OCI-LY3 (cell line): ENCODE measurements around the gene SH3PXD2B.

Experiments
- H2AFZ ChIP-seq: fragments of 200-600, 300-600 bp; shearing (Covaris generic); 2 replicates; pipeline ENCODE4 v1.6.0; 2014; ENCODE audit warnings: antibody characterized with exemption, low read depth, low read length
- H3K27ac ChIP-seq: fragments of 200-600, 300-600 bp; sonication (generic); 2 replicates; pipeline ENCODE4 v1.5.1; 2014; ENCODE audit warnings: mild to moderate bottlenecking, low read length, moderate library complexity, mixed read lengths
- H3K27me3 ChIP-seq: fragments of 200-600, 300-600 bp; sonication (generic); 2 replicates; pipeline ENCODE4 v1.6.1; 2014; ENCODE audit warnings: low read depth, low read length, mixed read lengths
- H3K36me3 ChIP-seq: fragments of 200-600, 300-600 bp; sonication (generic); replicated peaks from 2 replicates; pipeline ENCODE3; 2014; ENCODE audit warnings: low read depth, low read length, mixed read lengths
- H3K4me1 ChIP-seq: fragments of 300-600, 200-600 bp; sonication (generic); 2 replicates; pipeline ENCODE4 v1.6.1; 2014; ENCODE audit warnings: low read length, mixed read lengths
- H3K4me2 ChIP-seq: fragments of 200-600, 300-600 bp; sonication (generic); 2 replicates; pipeline ENCODE4 v1.6.1; 2014; ENCODE audit warnings: low read length, mixed read lengths
- H3K4me3 ChIP-seq: fragments of 300-600, 200-600 bp; sonication (generic); 2 replicates; pipeline ENCODE4 v1.5.1; 2014; ENCODE audit warnings: antibody characterized with exemption, mild to moderate bottlenecking, low read length, moderate library complexity
- H3K79me2 ChIP-seq: fragments of 300-600, 200-600 bp; shearing (Covaris generic); 2 replicates; pipeline ENCODE4 v1.6.1; 2014; ENCODE audit warnings: mild to moderate bottlenecking, low read length, mixed read lengths
- H3K9ac ChIP-seq: fragments of 300-600, 200-600 bp; shearing (Covaris generic); 2 replicates; pipeline ENCODE4 v1.6.0; 2014; ENCODE audit warnings: mild to moderate bottlenecking, low read length, moderate library complexity
- H3K9me3 ChIP-seq: fragments of 200-600, 300-600 bp; shearing (Covaris generic); 2 replicates; pipeline ENCODE4 v1.6.1; 2014; ENCODE audit warnings: low read length, mixed read lengths; ENCODE audit not compliant: insufficient read depth
- H4K20me1 ChIP-seq: fragments of 200-600, 300-600 bp; sonication (generic); 2 replicates; pipeline ENCODE4 v1.6.1; 2016; ENCODE audit warnings: low read length, mixed read lengths; ENCODE audit not compliant: insufficient read depth
- EZH2phosphoT487 ChIP-seq: fragments of 200-600 bp; shearing (Covaris generic); IDR thresholded peaks from 2 replicates; pipeline ENCODE4 v1.6.1; 2018; ENCODE audit warnings: antibody characterized with exemption, mixed run types, low read depth
- TF ChIP-seq, protein P1 (sequence below): fragments of 200-600, 300-600 bp; sonication (generic); IDR thresholded peaks from 2 replicates; pipeline ENCODE4 v1.5.1; 2014; ENCODE audit warnings: antibody characterized with exemption, low read length, low read depth

Gene SH3PXD2B

DNA sequence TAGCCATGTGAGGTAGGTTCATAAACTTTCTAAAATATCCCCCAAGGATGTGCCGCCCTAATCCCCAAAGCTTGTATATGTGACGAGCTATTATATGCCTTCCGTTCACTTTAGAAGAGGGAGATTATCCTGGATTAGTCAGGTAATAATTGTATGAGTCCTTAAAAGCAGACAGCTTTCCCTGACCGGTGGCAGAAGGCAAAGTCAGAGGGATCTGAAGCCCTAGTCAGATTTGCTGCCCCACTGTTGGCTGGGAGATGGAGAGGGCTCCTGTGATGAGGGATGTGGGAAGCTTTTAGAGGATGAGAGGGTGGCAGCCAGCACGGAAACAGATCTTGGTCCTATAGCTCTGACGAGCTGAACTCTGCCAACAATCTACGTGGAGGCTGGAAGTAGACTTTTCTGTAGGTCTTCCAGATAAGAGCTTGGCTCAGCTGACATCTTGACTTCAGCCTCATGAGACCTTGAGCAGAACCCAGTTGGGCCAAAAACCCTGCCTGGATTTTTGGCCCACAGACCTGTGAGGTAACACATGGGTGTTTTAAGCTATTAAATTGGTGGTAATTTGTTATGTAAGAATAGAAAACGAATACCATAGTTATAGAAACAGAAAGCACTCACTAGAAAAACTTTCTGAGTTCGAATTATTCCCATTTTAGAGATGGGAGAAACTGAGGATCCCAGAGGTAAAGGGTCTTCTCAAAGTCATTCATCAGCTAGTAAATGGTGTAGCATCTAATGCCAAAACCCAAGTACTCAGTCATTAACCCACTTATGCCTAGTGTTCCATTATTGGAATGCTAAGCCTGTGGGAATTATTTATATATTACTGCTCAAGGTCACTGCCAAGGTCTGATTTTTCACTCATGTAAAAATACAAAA, 48.9 kb downstream of the SH3PXD2B start:
- H3K4me1 ChIP-seq, result no peaks in the 10 kb centered on the region
- H2AFZ ChIP-seq, result no peak overlapping the region
- H3K9ac ChIP-seq, result no peak overlapping the region
- H3K9me3 ChIP-seq, result no peaks in the 10 kb centered on the region
- no peaks in the 10 kb centered on the region for H4K20me1 ChIP-seq
- peaks cover 46% of the 10 kb centered on the region for H3K27me3 ChIP-seq
- H3K4me2 ChIP-seq, result no peak overlapping the region
- TF ChIP-seq, protein P1, sequence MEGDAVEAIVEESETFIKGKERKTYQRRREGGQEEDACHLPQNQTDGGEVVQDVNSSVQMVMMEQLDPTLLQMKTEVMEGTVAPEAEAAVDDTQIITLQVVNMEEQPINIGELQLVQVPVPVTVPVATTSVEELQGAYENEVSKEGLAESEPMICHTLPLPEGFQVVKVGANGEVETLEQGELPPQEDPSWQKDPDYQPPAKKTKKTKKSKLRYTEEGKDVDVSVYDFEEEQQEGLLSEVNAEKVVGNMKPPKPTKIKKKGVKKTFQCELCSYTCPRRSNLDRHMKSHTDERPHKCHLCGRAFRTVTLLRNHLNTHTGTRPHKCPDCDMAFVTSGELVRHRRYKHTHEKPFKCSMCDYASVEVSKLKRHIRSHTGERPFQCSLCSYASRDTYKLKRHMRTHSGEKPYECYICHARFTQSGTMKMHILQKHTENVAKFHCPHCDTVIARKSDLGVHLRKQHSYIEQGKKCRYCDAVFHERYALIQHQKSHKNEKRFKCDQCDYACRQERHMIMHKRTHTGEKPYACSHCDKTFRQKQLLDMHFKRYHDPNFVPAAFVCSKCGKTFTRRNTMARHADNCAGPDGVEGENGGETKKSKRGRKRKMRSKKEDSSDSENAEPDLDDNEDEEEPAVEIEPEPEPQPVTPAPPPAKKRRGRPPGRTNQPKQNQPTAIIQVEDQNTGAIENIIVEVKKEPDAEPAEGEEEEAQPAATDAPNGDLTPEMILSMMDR, result no peak
- no peak for TF ChIP-seq EZH2phosphoT487
- no peak overlapping the region for H3K27ac ChIP-seq
- H3K36me3 ChIP-seq, result no peaks in the 10 kb centered on the region
- no peaks in the 10 kb centered on the region for H3K79me2 ChIP-seq
- no peak overlapping the region for H3K4me3 ChIP-seq

DNA sequence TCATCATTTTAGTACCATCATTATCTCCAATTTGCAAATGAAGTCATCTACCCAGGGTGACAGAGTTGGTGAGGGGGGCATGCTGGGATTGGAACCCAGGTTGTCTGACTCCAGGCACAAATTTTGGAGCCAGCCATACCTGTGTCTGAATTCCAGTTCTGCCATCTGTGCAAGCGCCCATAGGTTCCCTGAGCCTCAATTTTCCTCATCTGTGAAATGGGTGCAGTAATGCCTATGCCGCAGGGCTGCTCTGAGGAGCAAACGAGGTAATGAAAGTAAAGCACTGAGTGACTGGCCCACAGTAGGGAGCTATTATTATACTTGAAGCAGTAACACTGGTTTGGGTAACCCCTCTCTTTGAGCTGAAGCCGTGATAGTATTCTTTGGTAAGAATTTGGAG, 49.6 kb downstream of the SH3PXD2B start:
- H4K20me1 ChIP-seq, result no peaks in the 10 kb centered on the region
- no peak overlapping the region for H2AFZ ChIP-seq
- H3K4me3 ChIP-seq, result no peak overlapping the region
- H3K4me2 ChIP-seq, result no peak overlapping the region
- no peaks in the 10 kb centered on the region for H3K4me1 ChIP-seq
- no peaks in the 10 kb centered on the region for H3K36me3 ChIP-seq
- TF ChIP-seq, protein P1, result no peak
- TF ChIP-seq EZH2phosphoT487, result no peak
- no peaks in the 10 kb centered on the region for H3K79me2 ChIP-seq
- peaks cover 48% of the 10 kb centered on the region for H3K27me3 ChIP-seq
- no peak overlapping the region for H3K9ac ChIP-seq
- no peak overlapping the region for H3K27ac ChIP-seq
- no peaks in the 10 kb centered on the region for H3K9me3 ChIP-seq

DNA sequence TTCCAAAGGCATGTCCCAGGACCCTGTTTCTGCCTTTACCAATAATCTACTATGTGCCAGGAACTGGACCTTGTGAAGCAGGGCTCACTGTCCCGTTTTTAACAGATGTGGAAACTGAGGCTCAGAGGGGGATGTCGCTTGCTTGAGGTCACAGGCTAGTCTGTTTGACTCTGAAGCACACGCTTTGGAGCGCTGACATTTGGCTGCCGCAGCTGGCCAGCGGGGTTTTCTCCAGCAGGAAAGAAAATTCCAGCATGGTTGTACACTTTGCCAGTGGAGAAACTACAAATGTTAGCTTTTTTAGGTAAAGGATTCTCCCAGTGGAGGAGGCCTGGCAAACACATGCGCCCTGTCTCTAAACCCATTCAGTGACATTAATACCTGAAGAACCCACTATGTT, 50.5 kb downstream of the SH3PXD2B start:
- TF ChIP-seq, protein P1, result no peak
- no peak for TF ChIP-seq EZH2phosphoT487
- Histone ChIP-seq H3K9ac (no peak overlapping the region), H3K27ac (no peak overlapping the region), H3K4me1 (no peaks in the 10 kb centered on the region), H3K9me3 (no peaks in the 10 kb centered on the region), H4K20me1 (no peaks in the 10 kb centered on the region), H2AFZ (no peak overlapping the region), H3K79me2 (no peaks in the 10 kb centered on the region), H3K36me3 (no peaks in the 10 kb centered on the region), H3K27me3 (peaks cover 49% of the 10 kb centered on the region), H3K4me2 (no peak overlapping the region), H3K4me3 (no peak overlapping the region)

DNA sequence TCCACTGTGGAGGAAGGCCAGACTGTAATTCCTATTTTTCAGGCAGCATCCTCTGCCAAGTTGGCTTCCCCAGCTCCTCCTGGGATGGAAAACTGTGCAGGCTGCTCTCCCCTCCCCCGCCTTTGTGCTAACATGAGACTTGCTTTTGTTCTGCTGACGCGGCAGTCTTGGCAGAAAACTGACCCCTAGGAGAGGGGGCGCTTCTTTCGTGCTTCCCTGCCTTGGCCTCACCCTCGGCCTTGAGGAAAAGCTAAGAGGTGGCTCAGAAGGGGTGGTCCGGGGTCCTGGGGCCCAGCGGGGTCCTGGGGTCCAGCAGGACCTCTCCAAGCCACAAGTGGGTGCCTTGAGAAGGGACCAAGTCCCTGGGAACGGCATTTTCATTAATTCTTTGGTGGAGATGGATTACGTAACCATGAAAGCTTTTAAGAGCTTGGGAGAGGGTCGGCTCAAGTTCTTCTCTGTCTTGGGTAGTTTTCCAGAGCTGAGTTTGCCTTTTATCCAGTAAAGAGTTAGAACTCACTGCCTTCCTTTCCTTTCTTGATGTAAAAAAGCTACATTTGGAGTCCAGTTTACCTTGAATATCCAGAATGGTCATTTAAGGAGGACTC, 51.0 kb downstream of the SH3PXD2B start:
- TF ChIP-seq, protein P1, result no peak
- TF ChIP-seq EZH2phosphoT487, result no peak
- H3K4me3 ChIP-seq, result no peak overlapping the region
- H3K27me3 ChIP-seq, result peaks cover 49% of the 10 kb centered on the region
- no peaks in the 10 kb centered on the region for H3K4me1 ChIP-seq
- H3K27ac ChIP-seq, result no peak overlapping the region
- H2AFZ ChIP-seq, result no peak overlapping the region
- no peaks in the 10 kb centered on the region for H3K36me3 ChIP-seq
- H3K79me2 ChIP-seq, result no peaks in the 10 kb centered on the region
- H3K9me3 ChIP-seq, result no peaks in the 10 kb centered on the region
- H3K9ac ChIP-seq, result no peak overlapping the region
- no peaks in the 10 kb centered on the region for H4K20me1 ChIP-seq
- H3K4me2 ChIP-seq, result no peak overlapping the region
